Upper lobe of left lung (tissue), 4 donors: Measurements from ENCODE around the gene PEX11B.

Source experiments
- EP300 ChIP-seq, 4 donors: sonication (generic); formaldehyde crosslinking; IDR thresholded peaks; one replicate each; pipeline ENCODE4 v1.5.1; 2017; ENCODE audit warnings: antibody characterized with exemption in 4 of 4, control low read depth in 2 of 4
- POLR2AphosphoS5 ChIP-seq, 2 donors: sonication (generic); formaldehyde crosslinking; IDR thresholded peaks; one replicate each; pipeline ENCODE4 v1.5.1; 2017; ENCODE audit warnings: antibody characterized with exemption in 2 of 2
- TF ChIP-seq, protein P1 (sequence below), 6 experiments: fragments of 450-650 bp in 4 of 6; fragments of 200-600 bp in 2 of 6; sonication (generic) in 2 of 6; IDR thresholded peaks; one replicate each; pipeline ENCODE4 v1.5.1; 2016 to 2019; ENCODE audit warnings: antibody characterized with exemption in 6 of 6

DNA sequence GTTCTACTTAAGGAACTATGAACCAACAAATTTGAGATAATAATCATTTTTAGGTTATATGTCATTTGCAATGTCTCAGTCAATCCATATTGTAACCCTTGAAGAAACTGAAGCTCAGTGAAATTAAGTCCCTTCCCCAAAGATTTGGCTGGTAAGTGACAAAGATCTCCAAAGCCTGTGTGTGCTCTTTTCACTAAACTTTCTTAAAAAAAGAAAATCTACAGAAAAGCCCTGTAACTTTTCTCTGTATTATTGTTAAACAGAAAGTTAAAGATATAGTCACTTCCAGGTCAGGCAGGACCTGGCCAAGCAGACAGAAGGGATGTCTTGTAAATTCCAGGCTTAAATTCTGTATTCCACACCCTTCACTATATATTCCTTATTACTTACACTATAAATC is 37.8 kb upstream of the PEX11B start:
- TF ChIP-seq, protein P1, sequence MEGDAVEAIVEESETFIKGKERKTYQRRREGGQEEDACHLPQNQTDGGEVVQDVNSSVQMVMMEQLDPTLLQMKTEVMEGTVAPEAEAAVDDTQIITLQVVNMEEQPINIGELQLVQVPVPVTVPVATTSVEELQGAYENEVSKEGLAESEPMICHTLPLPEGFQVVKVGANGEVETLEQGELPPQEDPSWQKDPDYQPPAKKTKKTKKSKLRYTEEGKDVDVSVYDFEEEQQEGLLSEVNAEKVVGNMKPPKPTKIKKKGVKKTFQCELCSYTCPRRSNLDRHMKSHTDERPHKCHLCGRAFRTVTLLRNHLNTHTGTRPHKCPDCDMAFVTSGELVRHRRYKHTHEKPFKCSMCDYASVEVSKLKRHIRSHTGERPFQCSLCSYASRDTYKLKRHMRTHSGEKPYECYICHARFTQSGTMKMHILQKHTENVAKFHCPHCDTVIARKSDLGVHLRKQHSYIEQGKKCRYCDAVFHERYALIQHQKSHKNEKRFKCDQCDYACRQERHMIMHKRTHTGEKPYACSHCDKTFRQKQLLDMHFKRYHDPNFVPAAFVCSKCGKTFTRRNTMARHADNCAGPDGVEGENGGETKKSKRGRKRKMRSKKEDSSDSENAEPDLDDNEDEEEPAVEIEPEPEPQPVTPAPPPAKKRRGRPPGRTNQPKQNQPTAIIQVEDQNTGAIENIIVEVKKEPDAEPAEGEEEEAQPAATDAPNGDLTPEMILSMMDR (IDR thresholded peaks at IDR 0.05): no peak
- no peak for TF ChIP-seq EP300 (IDR thresholded peaks at IDR 0.05)
- TF ChIP-seq POLR2AphosphoS5 (IDR thresholded peaks at IDR 0.05): no peak
